IMR-90 (cell line): ENCODE results near the gene LIAS. TPM values are rescaled to one million over a fixed set of nuclear protein-coding genes. Genes with fewer than 3 reads are reported as not detected.

Source experiments
- ATAC-seq: fragments of 200-7000 bp; cut with Tn5 transposase; 2 replicates; pipeline ENCODE4 v1.9.1; 2020; ENCODE audit warnings: low read depth, mild to moderate bottlenecking, moderate library complexity
- BruUV-seq: library from RNA; stranded (reverse); fragments of 400-500 nt; replicated peaks from 2 replicates; lab custom pipeline; 2021; lab: Mats Ljungman, UMichigan
- CTCF ChIA-PET: fragments of 300-600 bp; formaldehyde crosslinking; extraction: SDS; loops from one replicate; lab custom pipeline; 2021; ENCODE audit warnings: antibody characterized with exemption; lab: Yijun Ruan, JAX
- POLR2A ChIA-PET: fragments of 300-600 bp; sonication (Branson Sonifier 250); formaldehyde crosslinking; loops from one replicate; lab custom pipeline; 2022; ENCODE audit warnings: antibody characterized with exemption; ENCODE audit not compliant: unreplicated experiment; lab: Charles Lee
- DNase-seq: peaks from one replicate; pipeline ENCODE4 v3.0.0; 2013
- H2AFZ ChIP-seq: replicated peaks from 2 replicates; pipeline ENCODE3; 2013; ENCODE audit warnings: low read length, mild to moderate bottlenecking; ENCODE audit not compliant: poor library complexity
- H2AK5ac ChIP-seq: 2 replicates; pipeline ENCODE4 v1.6.1; 2013; ENCODE audit warnings: low read depth, low read length, inconsistent platforms
- H2AK9ac ChIP-seq: replicated peaks from 2 replicates; pipeline ENCODE3; 2013; ENCODE audit warnings: mild to moderate bottlenecking, low read depth, low read length, moderate library complexity; ENCODE audit not compliant: poor library complexity
- H2BK120ac ChIP-seq: 2 replicates; pipeline ENCODE4 v1.6.1; 2013; ENCODE audit warnings: low read depth, low read length, inconsistent platforms
- H2BK15ac ChIP-seq: 3 replicates; pipeline ENCODE4 v1.6.1; 2013; ENCODE audit warnings: low read depth, low read length, inconsistent platforms
- H2BK20ac ChIP-seq: 2 replicates; pipeline ENCODE4 v1.6.1; 2013; ENCODE audit warnings: low read depth, mild to moderate bottlenecking, inconsistent platforms, low read length, moderate library complexity
- H2BK5ac ChIP-seq: 2 replicates; pipeline ENCODE4 v1.6.1; 2013; ENCODE audit warnings: mild to moderate bottlenecking, low read depth, low read length, inconsistent platforms; ENCODE audit not compliant: poor library complexity, severe bottlenecking
- H3K14ac ChIP-seq: replicated peaks from 2 replicates; pipeline ENCODE4 v1.6.1; 2013; ENCODE audit warnings: low read depth, low read length, inconsistent platforms
- H3K18ac ChIP-seq: 2 replicates; pipeline ENCODE4 v1.6.1; 2013; ENCODE audit warnings: low read depth, low read length, control low read depth
- H3K23ac ChIP-seq: 2 replicates; pipeline ENCODE4 v1.6.1; 2013; ENCODE audit warnings: low read depth, low read length, inconsistent platforms
- H3K27ac ChIP-seq: 2 replicates; pipeline ENCODE4 v1.5.1; 2013; ENCODE audit warnings: mild to moderate bottlenecking, control low read depth, low read length; ENCODE audit not compliant: insufficient read depth
- H3K27me3 ChIP-seq: 2 replicates; pipeline ENCODE4 v1.6.1; 2013; ENCODE audit warnings: low read length; ENCODE audit not compliant: control insufficient read depth, insufficient read depth
- H3K36me3 ChIP-seq: 2 replicates; pipeline ENCODE4 v1.6.1; 2013; ENCODE audit warnings: low read length, mixed read lengths; ENCODE audit not compliant: control insufficient read depth, insufficient read depth
- H3K4ac ChIP-seq: 2 replicates; pipeline ENCODE4 v1.6.1; 2013; ENCODE audit warnings: low read depth, low read length, inconsistent platforms
- H3K4me1 ChIP-seq: 2 replicates; pipeline ENCODE4 v1.6.1; 2013; ENCODE audit warnings: low read length, mixed read lengths; ENCODE audit not compliant: control insufficient read depth, insufficient read depth
- H3K4me2 ChIP-seq: 2 replicates; pipeline ENCODE4 v1.6.1; 2013; ENCODE audit warnings: low read depth, mild to moderate bottlenecking, control low read depth, low read length, moderate library complexity
- H3K4me3 ChIP-seq: 2 replicates; pipeline ENCODE4 v1.5.1; 2013; ENCODE audit warnings: low read depth, mild to moderate bottlenecking, control low read depth, low read length, moderate library complexity; ENCODE audit not compliant: insufficient read depth
- H3K56ac ChIP-seq: 2 replicates; pipeline ENCODE4 v1.6.1; 2013; ENCODE audit warnings: low read length, inconsistent platforms; ENCODE audit not compliant: insufficient read depth; ENCODE audit errors: extremely low read depth
- H3K79me1 ChIP-seq, 2 experiments: 2 replicates each; pipeline ENCODE4 v1.6.1; 2013; ENCODE audit warnings: low read length in 2 of 2, inconsistent platforms in 1 of 2, low read depth in 1 of 2
- H3K9ac ChIP-seq: 2 replicates; pipeline ENCODE4 v1.6.1; 2013; ENCODE audit warnings: low read depth, low read length, control low read depth
- H3K9me1 ChIP-seq: 2 replicates; pipeline ENCODE4 v1.6.1; 2013; ENCODE audit warnings: low read length, inconsistent platforms; ENCODE audit not compliant: insufficient read depth
- H3K9me3 ChIP-seq: 2 replicates; pipeline ENCODE4 v1.6.1; 2013; ENCODE audit warnings: low read length; ENCODE audit not compliant: control insufficient read depth, insufficient read depth
- H4K20me1 ChIP-seq: 2 replicates; pipeline ENCODE4 v1.6.1; 2013; ENCODE audit warnings: low read length, inconsistent platforms; ENCODE audit not compliant: insufficient read depth
- H4K5ac ChIP-seq: 2 replicates; pipeline ENCODE4 v1.6.1; 2013; ENCODE audit warnings: mild to moderate bottlenecking, low read depth, low read length, control low read depth
- H4K8ac ChIP-seq, 2 experiments: 2 replicates each; pipeline ENCODE4 v1.6.1; 2013; ENCODE audit warnings: low read depth in 2 of 2, low read length in 2 of 2, control low read depth in 1 of 2, inconsistent platforms in 1 of 2
- H4K91ac ChIP-seq: 2 replicates; pipeline ENCODE4 v1.6.1; 2013; ENCODE audit warnings: low read depth, low read length, inconsistent platforms; ENCODE audit not compliant: insufficient read depth
- CEBPB ChIP-seq: IDR thresholded peaks from 2 replicates; pipeline ENCODE4 v1.6.1; 2012; ENCODE audit warnings: low read depth, low read length, improper control_type of control experiment
- MAFK ChIP-seq: IDR thresholded peaks from 2 replicates; pipeline ENCODE4 v1.6.1; 2012; ENCODE audit warnings: low read depth, low read length, improper control_type of control experiment
- MXI1 ChIP-seq: IDR thresholded peaks from 2 replicates; pipeline ENCODE4 v1.6.1; 2012; ENCODE audit warnings: low read depth, mild to moderate bottlenecking, low read length, moderate library complexity, borderline replicate concordance
- NFE2L2 ChIP-seq: fragments of 150-350 bp; IDR thresholded peaks from 2 replicates; pipeline ENCODE4 v1.6.1; 2016; ENCODE audit warnings: low read depth, mild to moderate bottlenecking, low read length
- WGBS, 2 experiments: methylation state at CpG; one replicate each; pipeline versions ENCODE4 v1.1.5 to v1.1.7; 2013; ENCODE audit warnings: missing lambda C conversion rate in 2 of 2; ENCODE audit not compliant: insufficient read length in 1 of 2; ENCODE audit errors: extremely low coverage in 2 of 2; 5-methylcytosine and 5-hydroxymethylcytosine counted together
- dilution Hi-C: fragments of 300-500 bp; cut with HindIII; formaldehyde crosslinking; loops from one replicate; pipeline ENCODE4 v1.14.3; 2018; ENCODE audit warnings: low sequenced_read_pairs; ENCODE audit not compliant: unreplicated experiment
- in situ Hi-C: fragments of 300-500 bp; cut with MboI; formaldehyde crosslinking; loops from 3 replicates; pipeline ENCODE4 v1.14.3; 2019; ENCODE audit warnings: low sequenced_read_pairs, inconsistent platforms, mixed read lengths
- intact Hi-C: fragments of 100-400 bp; cut with micrococcal nuclease; formaldehyde crosslinking; loops from 2 replicates; pipeline ENCODE4 v1.10.0; 2022
- polyA plus RNA-seq, 3 experiments: library from polyadenylated mRNA; depleted of rRNA; stranded (reverse); fragments of >200 nt; gene quantifications; 2 replicates each; pipeline ENCODE4 v1.2.3, GENCODE V29; 2012; ENCODE audit warnings: low replicate concordance in 1 of 3
- total RNA-seq: library from RNA; depleted of rRNA; stranded (reverse); fragments of >200 nt; gene quantifications from 2 replicates; pipeline ENCODE4 v1.2.3, GENCODE V29; 2012
- TF ChIP-seq, protein P1 (sequence below): fragments of 150-350 bp; IDR thresholded peaks from 2 replicates; pipeline ENCODE4 v1.6.1; 2016; ENCODE audit warnings: low read depth, mild to moderate bottlenecking, low read length, moderate library complexity, borderline replicate concordance

Gene LIAS
- total and polyA plus RNA-seq, 2 of the 4 experiments (the other 2 are of a cell fraction) = 3.2 to 7.8 TPM

DNA sequence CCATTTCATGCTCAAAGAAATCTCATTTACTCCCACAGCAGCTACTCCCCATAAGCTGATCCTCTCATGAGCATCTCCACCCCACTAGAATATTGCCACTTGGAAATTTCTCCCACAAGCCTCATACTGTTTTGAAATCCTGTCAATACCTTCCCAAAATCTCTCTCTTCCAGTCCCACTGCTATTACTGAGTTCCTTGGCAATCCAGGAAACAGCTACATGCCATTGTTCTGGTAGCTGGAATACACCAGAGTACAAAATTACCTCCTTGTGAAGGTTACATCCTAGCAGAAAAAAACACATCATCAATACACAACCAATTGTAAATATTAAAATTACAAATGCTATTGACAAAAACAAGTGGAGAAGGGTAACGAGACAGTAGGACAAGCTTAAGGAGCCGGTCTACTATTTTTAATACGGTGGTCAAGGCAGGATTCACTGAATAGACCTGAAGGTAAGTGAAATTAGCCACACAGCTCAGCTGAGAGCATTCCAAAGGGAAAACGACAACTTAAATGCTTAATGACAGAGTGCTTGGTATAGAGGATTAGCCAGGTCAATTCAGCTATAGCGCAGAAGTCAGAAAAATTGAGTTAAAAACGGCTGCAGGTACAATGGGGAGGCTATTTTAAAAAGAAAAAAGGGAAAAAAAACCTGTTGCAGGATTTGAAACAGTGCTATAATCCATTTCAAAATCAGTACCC lies 6.5 kb upstream of the LIAS start:
- in situ Hi-C loops (no loop called here), dilution Hi-C loops (no loop called here), intact Hi-C loops (no loop called here)
- ChIA-PET POLR2A (no interaction called here), CTCF (interaction anchor here (0.5 to 0.6 kb wide), 2 partner anchors 118 to 132 kb away, joined by 3 to 6 read pairs; no protein-coding TSS in a partner anchor)
- peaks cover 41% of the 10 kb centered on the region for H3K36me3 ChIP-seq
- H3K4me2 ChIP-seq = no peak overlapping the region
- no peak overlapping the region for H3K56ac ChIP-seq
- H4K91ac ChIP-seq = no peak overlapping the region
- peaks cover 6% of the 10 kb centered on the region for H3K4me1 ChIP-seq
- no peak overlapping the region for H4K5ac ChIP-seq
- BruUV-seq = no TSS peak
- H2BK20ac ChIP-seq = no peak overlapping the region
- H3K27me3 ChIP-seq = no peaks in the 10 kb centered on the region
- H2AK5ac ChIP-seq = no peak overlapping the region
- H2AK9ac ChIP-seq = no peak overlapping the region
- no peak overlapping the region for H2AFZ ChIP-seq
- peaks cover 51% of the 10 kb centered on the region for H4K20me1 ChIP-seq
- H3K9ac ChIP-seq = no peak overlapping the region
- TF ChIP-seq MAFK (no peak), MXI1 (no peak), NFE2L2 (no peak), CEBPB (no peak)
- TF ChIP-seq, protein P1, sequence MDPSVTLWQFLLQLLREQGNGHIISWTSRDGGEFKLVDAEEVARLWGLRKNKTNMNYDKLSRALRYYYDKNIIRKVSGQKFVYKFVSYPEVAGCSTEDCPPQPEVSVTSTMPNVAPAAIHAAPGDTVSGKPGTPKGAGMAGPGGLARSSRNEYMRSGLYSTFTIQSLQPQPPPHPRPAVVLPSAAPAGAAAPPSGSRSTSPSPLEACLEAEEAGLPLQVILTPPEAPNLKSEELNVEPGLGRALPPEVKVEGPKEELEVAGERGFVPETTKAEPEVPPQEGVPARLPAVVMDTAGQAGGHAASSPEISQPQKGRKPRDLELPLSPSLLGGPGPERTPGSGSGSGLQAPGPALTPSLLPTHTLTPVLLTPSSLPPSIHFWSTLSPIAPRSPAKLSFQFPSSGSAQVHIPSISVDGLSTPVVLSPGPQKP = no peak
- WGBS, 2 experiments = 100% methylated on average over 1 of the region's 6 CpGs; no CpG with 5 or more reads in 1 of the 2 experiments
- H4K8ac ChIP-seq = no peak overlapping the region
- no peak overlapping the region for H2BK120ac ChIP-seq
- DNase-seq = no peak
- H3K4me3 ChIP-seq = no peak overlapping the region
- H3K27ac ChIP-seq = no peak overlapping the region
- no peak overlapping the region for H3K23ac ChIP-seq
- no peak overlapping the region for H2BK5ac ChIP-seq
- no peak for ATAC-seq
- peaks cover 26 to 44% of the 10 kb centered on the region in 2 experiments for H3K79me1 ChIP-seq
- H3K9me3 ChIP-seq = no peaks in the 10 kb centered on the region
- no peak overlapping the region for H3K14ac ChIP-seq
- H3K18ac ChIP-seq = no peak overlapping the region
- H3K4ac ChIP-seq = no peak overlapping the region
- H2BK15ac ChIP-seq = no peak overlapping the region
- peaks cover 3% of the 10 kb centered on the region; the same call in 1 of the 2 replicates for H3K9me1 ChIP-seq
